Measurements from ENCODE around the gene TRAF2. TPM values are rescaled to one million over a fixed set of nuclear protein-coding genes. Genes with fewer than 3 reads are reported as not detected.

TRAF2 gene
- polyA plus RNA-seq, 2 of the 4 experiments (the other 2 are of a cell fraction) = 23.8 to 39.5 TPM

DNA sequence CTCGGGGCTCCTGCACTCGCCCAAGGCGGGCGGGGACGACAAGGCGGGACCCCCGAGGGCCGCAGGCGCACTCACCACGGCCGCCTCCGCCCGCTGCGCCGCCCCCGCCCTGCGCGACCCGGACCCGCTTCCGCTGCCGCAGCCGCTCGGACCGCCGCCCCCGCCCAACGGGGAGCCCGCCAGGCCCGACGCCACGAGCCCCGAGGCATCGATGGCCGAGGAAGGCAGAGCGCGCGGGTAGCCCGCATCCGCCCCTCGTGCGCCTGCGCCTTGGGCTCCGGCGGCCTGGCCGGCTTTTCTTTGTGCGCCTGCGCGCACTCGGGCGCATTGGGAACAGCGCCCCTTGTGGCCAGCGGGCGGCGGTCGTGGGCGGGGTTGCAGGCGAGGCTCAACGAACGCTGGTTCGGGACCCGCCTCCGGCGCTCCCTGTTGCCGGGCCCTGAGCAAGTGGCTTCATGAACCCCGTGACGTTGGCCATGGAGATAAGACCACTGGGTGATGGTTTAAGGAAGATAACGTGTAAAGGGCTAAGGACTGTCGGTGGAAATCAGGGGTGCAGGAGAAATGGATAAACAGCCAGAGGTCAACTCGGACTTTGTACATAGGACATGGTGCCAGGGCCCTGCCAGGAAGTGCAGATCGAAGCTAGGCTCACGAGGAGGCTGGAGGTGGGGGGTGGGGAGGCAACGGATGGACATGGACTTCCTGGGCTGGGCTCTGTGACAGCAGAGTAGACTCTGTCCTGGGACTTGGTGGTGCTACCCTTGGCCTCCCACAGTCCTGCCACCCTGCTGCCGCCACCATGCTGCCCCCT, 58.4 kb downstream of the TRAF2 start, which contains the start of the genes C8G and FBXW5 (continued):
- TF ChIP-seq, protein P1, sequence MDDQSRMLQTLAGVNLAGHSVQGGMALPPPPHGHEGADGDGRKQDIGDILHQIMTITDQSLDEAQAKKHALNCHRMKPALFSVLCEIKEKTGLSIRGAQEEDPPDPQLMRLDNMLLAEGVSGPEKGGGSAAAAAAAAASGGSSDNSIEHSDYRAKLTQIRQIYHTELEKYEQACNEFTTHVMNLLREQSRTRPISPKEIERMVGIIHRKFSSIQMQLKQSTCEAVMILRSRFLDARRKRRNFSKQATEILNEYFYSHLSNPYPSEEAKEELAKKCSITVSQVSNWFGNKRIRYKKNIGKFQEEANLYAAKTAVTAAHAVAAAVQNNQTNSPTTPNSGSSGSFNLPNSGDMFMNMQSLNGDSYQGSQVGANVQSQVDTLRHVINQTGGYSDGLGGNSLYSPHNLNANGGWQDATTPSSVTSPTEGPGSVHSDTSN (IDR thresholded peaks at IDR 0.05) = no peak
- no peak for TF ChIP-seq NFE2L2 (conservative IDR thresholded peaks at IDR 0.05; ENCODE audit: low read length)
- no peak for TF ChIP-seq TP53 (CRISPR knock-in tag; IDR thresholded peaks at IDR 0.05)
- TF ChIP-seq ZC3H11A (IDR thresholded peaks at IDR 0.05) = no peak
- no peak for TF ChIP-seq PHF8 (IDR thresholded peaks at IDR 0.05; ENCODE audit: borderline replicate concordance, low read depth)
- no peak for TF ChIP-seq FOSL2 (IDR thresholded peaks at IDR 0.05)
- TF ChIP-seq FOSL2 (CRISPR knock-in tag; IDR thresholded peaks at IDR 0.05) = no peak
- TF ChIP-seq NPAS2 (CRISPR knock-in tag; IDR thresholded peaks at IDR 0.05; ENCODE audit: borderline replicate concordance) = no peak
- TF ChIP-seq EHMT2 (IDR thresholded peaks at IDR 0.05; ENCODE audit: low read depth) = no peak
- no peak for TF ChIP-seq MAFK (IDR thresholded peaks at IDR 0.05; ENCODE audit: partially characterized antibody)
- 0 out of 2 replicates have a peak, but pooled peaks have one; percentile 45 for TF ChIP-seq MYC (IDR thresholded peaks at IDR 0.05; ENCODE audit: borderline replicate concordance, low read length)
- TF ChIP-seq ZSCAN20 (CRISPR knock-in tag; IDR thresholded peaks at IDR 0.05) = 0 out of 2 replicates have a peak, but pooled peaks have one; percentile 11
- no peak for TF ChIP-seq POLR2AphosphoS2 (conservative IDR thresholded peaks at IDR 0.05; ENCODE audit: low read length)
- TF ChIP-seq HDAC2 (IDR thresholded peaks at IDR 0.05) = no peak
- TF ChIP-seq ZFP36 (IDR thresholded peaks at IDR 0.05; ENCODE audit: borderline replicate concordance, partially characterized antibody) = peak; percentile 1
- TF ChIP-seq, protein P2, sequence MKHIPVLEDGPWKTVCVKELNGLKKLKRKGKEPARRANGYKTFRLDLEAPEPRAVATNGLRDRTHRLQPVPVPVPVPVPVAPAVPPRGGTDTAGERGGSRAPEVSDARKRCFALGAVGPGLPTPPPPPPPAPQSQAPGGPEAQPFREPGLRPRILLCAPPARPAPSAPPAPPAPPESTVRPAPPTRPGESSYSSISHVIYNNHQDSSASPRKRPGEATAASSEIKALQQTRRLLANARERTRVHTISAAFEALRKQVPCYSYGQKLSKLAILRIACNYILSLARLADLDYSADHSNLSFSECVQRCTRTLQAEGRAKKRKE (CRISPR knock-in tag; IDR thresholded peaks at IDR 0.05; ENCODE audit: low read depth) = no peak

DNA sequence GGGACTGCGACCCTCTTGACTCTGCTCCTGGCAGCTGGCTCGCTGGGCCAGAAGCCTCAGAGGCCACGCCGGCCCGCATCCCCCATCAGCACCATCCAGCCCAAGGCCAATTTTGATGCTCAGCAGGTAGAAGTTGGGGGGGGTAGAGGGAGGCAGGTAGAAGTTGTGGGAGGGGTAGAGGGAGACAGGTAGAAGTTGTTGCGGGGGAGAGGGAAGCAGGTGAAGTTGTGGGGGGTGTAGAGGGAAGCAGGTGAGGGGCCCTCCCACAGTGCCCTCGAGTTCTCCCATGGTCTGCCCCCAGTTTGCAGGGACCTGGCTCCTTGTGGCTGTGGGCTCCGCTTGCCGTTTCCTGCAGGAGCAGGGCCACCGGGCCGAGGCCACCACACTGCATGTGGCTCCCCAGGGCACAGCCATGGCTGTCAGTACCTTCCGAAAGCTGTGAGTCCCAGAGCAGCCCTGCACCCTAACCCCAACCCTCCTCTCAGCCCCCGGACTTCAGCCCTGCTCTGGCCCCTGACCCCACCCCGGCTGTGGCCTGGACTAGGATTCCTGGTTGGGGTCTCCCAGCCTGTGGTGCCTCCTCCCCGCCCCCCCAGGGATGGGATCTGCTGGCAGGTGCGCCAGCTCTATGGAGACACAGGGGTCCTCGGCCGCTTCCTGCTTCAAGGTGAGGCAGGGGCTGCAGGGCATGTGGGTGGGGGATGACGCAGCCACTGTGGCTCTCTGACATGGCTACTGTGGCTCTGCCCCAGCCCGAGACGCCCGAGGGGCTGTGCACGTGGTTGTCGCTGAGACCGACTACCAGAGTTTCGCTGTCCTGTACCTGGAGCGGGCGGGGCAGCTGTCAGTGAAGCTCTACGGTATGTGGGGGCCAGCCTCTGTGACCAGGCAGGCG, 59.3 kb downstream of the TRAF2 start:
- DNase-seq (ENCODE audit: low read depth in 1 of 2, low spot score in 1 of 2) = no peak
- TF ChIP-seq CHD2 (IDR thresholded peaks at IDR 0.05; ENCODE audit: low read length, partially characterized antibody) (no peak), ZSCAN20 (CRISPR knock-in tag; IDR thresholded peaks at IDR 0.05) (no peak), ESRRA (IDR thresholded peaks at IDR 0.05; ENCODE audit: borderline replicate concordance, low read length) (no peak)
- POLR2A ChIA-PET = no interaction called here
- no peak overlapping the region; the same call in 1 of the 3 replicates for H3K4me2 ChIP-seq
- FAIRE-seq = no peak
- ATAC-seq = no peak
- H3K4me3 ChIP-seq = no peak overlapping the region
- peak overlapping the region; percentile 68 to 98; a peak in 4 of 6 replicates for H3K27ac ChIP-seq
- no peaks in the 10 kb centered on the region for H3K9me3 ChIP-seq
- 89% methylated on average over 24 of the region's 30 CpGs for WGBS (ENCODE audit: missing lambda C conversion rate)
- H3K4me1 ChIP-seq = peaks cover 38% of the 10 kb centered on the region
- CTCF ChIA-PET = interaction anchor here (0.5 to 11.3 kb wide), 19 partner anchors 16 to 282 kb away, joined by 3 to 282 read pairs (median 5); partner anchors contain the start of genes ABCA2, FUT7, NPDC1 and PTGDS

DNA sequence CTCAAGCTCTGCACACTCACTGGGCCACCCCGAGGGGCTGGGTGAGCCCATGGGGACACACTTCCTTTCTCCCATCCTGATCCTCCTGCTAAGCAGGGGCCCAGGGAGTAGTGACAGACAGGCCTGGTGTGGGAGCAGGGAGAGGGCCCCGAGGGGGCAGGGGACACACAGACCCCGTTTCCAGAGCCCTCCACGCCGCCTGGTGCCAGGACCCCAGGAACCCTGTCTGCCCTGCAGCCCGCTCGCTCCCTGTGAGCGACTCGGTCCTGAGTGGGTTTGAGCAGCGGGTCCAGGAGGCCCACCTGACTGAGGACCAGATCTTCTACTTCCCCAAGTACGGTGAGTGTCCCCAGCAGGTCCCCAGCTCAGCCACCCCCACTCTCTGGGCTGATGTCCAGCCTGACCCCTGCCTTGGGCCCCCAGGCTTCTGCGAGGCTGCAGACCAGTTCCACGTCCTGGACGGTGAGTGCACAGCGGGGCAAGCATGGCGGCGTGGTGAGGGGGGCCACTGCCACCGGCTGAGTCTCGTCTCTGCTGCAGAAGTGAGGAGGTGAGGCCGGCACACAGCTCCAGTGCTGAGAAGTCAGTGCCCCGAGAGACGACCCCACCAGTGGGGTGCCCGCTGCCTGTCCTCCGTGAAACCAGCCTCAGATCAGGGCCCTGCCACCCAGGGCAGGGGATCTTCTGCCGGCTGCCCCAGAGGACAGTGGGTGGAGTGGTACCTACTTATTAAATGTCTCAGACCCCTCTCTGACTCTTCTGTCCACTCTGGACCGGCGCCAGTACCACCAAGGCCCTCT, 60.1 kb downstream of the TRAF2 start:
- DNase-seq (ENCODE audit: low read depth in 1 of 2, low spot score in 1 of 2) (no peak), ATAC-seq (no peak), FAIRE-seq (no peak)
- Histone ChIP-seq H3K4me1 (peaks cover 43% of the 10 kb centered on the region), H3K27ac (peak overlapping the region in 1 of 2 experiments; percentile 98; a peak in 3 of 6 replicates), H3K4me3 (no peak overlapping the region), H3K9me3 (no peaks in the 10 kb centered on the region), H3K4me2 (no peak overlapping the region)
- ChIA-PET CTCF (interaction anchor here (0.7 to 11.3 kb wide), 15 partner anchors 22 to 281 kb away, joined by 3 to 282 read pairs (median 9); partner anchors contain the start of genes ABCA2, CLIC3, FUT7 and NPDC1), POLR2A (no interaction called here)
- WGBS (ENCODE audit: missing lambda C conversion rate) = 87% methylated on average over 20 of the region's 27 CpGs
- TF ChIP-seq FOXS1 (CRISPR knock-in tag; IDR thresholded peaks at IDR 0.05) (no peak), HOXA7 (CRISPR knock-in tag; IDR thresholded peaks at IDR 0.05) (no peak), GATA3 (IDR thresholded peaks at IDR 0.05; ENCODE audit: borderline replicate concordance) (no peak), SREBF2 (IDR thresholded peaks at IDR 0.05) (no peak), KDM5A (IDR thresholded peaks at IDR 0.05) (no peak), TP53 (CRISPR knock-in tag; IDR thresholded peaks at IDR 0.05) (no peak), PHF8 (IDR thresholded peaks at IDR 0.05; ENCODE audit: borderline replicate concordance, low read depth) (no peak), CBX2 (IDR thresholded peaks at IDR 0.05; ENCODE audit: borderline replicate concordance, low read depth) (no peak), ESRRA (IDR thresholded peaks at IDR 0.05; ENCODE audit: borderline replicate concordance, low read length) (no peak), POLR2AphosphoS2 (conservative IDR thresholded peaks at IDR 0.05; ENCODE audit: low read length) (no peak), HDAC2 (IDR thresholded peaks at IDR 0.05) (no peak)
- TF ChIP-seq, protein P3, sequence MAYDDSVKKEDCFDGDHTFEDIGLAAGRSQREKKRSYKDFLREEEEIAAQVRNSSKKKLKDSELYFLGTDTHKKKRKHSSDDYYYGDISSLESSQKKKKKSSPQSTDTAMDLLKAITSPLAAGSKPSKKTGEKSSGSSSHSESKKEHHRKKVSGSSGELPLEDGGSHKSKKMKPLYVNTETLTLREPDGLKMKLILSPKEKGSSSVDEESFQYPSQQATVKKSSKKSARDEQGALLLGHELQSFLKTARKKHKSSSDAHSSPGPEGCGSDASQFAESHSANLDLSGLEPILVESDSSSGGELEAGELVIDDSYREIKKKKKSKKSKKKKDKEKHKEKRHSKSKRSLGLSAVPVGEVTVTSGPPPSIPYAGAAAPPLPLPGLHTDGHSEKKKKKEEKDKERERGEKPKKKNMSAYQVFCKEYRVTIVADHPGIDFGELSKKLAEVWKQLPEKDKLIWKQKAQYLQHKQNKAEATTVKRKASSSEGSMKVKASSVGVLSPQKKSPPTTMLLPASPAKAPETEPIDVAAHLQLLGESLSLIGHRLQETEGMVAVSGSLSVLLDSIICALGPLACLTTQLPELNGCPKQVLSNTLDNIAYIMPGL (CRISPR knock-in tag; IDR thresholded peaks at IDR 0.05; ENCODE audit: borderline replicate concordance) = no peak
- TF ChIP-seq, protein P4, sequence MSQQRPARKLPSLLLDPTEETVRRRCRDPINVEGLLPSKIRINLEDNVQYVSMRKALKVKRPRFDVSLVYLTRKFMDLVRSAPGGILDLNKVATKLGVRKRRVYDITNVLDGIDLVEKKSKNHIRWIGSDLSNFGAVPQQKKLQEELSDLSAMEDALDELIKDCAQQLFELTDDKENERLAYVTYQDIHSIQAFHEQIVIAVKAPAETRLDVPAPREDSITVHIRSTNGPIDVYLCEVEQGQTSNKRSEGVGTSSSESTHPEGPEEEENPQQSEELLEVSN (IDR thresholded peaks at IDR 0.05; ENCODE audit: borderline replicate concordance, low read depth) = no peak
